Neutrophil (primary cell): ENCODE measurements around the gene AGR3.

Experiments
- H3K27ac ChIP-seq: fragments of 200-600 bp; sonication (generic); 2 replicates; pipeline ENCODE4 v1.5.1; 2016; ENCODE audit warnings: mild to moderate bottlenecking, moderate library complexity
- H3K27me3 ChIP-seq: fragments of 200-600 bp; sonication (generic); 2 replicates; pipeline ENCODE4 v1.6.0; 2016; ENCODE audit warnings: mild to moderate bottlenecking
- H3K36me3 ChIP-seq: fragments of 200-600 bp; sonication (generic); 2 replicates; pipeline ENCODE4 v1.5.1; 2017
- H3K4me1 ChIP-seq, 2 experiments: fragments of 200-600 bp in 1 of 2; sonication (generic) in 1 of 2; 1 replicate in 1 of 2; 2 replicates in 1 of 2; pipeline versions ENCODE4 v1.5.1 to v1.6.1; 2013 to 2016; ENCODE audit warnings: low read depth in 1 of 2, low read length in 1 of 2, mild to moderate bottlenecking in 1 of 2, moderate library complexity in 1 of 2; ENCODE audit not compliant: control insufficient read depth in 1 of 2, insufficient read depth in 1 of 2
- H3K4me3 ChIP-seq, 2 experiments: fragments of 200-600 bp in 1 of 2; sonication (generic) in 1 of 2; 1 replicate in 1 of 2; 2 replicates in 1 of 2; pipeline ENCODE4 v1.5.1; 2013 to 2016; ENCODE audit warnings: low read depth in 1 of 2, low read length in 1 of 2, mild to moderate bottlenecking in 1 of 2, moderate library complexity in 1 of 2
- H3K9me3 ChIP-seq: fragments of 200-600 bp; sonication (generic); 2 replicates; pipeline ENCODE4 v1.5.1; 2016
- TF ChIP-seq, protein P1 (sequence below): fragments of 200-600 bp; sonication (generic); IDR thresholded peaks from 2 replicates; pipeline ENCODE4 v1.5.1; 2016; ENCODE audit warnings: antibody characterized with exemption

The AGR3 gene

GRCh38 chr7:16847381-16847860 lies 34.4 kb downstream of the AGR3 start:
- no peaks in the 10 kb centered on the region for H3K27me3 ChIP-seq
- no peaks in the 10 kb centered on the region for H3K9me3 ChIP-seq
- H3K27ac ChIP-seq, result no peak overlapping the region
- H3K4me1 ChIP-seq, result peaks cover 5 to 8% of the 10 kb centered on the region in 2 experiments
- no peak overlapping the region for H3K4me3 ChIP-seq
- no peaks in the 10 kb centered on the region for H3K36me3 ChIP-seq
- TF ChIP-seq, protein P1, sequence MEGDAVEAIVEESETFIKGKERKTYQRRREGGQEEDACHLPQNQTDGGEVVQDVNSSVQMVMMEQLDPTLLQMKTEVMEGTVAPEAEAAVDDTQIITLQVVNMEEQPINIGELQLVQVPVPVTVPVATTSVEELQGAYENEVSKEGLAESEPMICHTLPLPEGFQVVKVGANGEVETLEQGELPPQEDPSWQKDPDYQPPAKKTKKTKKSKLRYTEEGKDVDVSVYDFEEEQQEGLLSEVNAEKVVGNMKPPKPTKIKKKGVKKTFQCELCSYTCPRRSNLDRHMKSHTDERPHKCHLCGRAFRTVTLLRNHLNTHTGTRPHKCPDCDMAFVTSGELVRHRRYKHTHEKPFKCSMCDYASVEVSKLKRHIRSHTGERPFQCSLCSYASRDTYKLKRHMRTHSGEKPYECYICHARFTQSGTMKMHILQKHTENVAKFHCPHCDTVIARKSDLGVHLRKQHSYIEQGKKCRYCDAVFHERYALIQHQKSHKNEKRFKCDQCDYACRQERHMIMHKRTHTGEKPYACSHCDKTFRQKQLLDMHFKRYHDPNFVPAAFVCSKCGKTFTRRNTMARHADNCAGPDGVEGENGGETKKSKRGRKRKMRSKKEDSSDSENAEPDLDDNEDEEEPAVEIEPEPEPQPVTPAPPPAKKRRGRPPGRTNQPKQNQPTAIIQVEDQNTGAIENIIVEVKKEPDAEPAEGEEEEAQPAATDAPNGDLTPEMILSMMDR, result no peak

GRCh38 chr7:16846601-16847165 lies 35.1 kb downstream of the AGR3 start:
- Histone ChIP-seq H3K4me3 (no peak overlapping the region), H3K36me3 (no peaks in the 10 kb centered on the region), H3K27me3 (no peaks in the 10 kb centered on the region), H3K27ac (no peak overlapping the region), H3K9me3 (no peaks in the 10 kb centered on the region), H3K4me1 (peaks cover 1 to 8% of the 10 kb centered on the region in 2 experiments)
- TF ChIP-seq, protein P1, result no peak

DNA sequence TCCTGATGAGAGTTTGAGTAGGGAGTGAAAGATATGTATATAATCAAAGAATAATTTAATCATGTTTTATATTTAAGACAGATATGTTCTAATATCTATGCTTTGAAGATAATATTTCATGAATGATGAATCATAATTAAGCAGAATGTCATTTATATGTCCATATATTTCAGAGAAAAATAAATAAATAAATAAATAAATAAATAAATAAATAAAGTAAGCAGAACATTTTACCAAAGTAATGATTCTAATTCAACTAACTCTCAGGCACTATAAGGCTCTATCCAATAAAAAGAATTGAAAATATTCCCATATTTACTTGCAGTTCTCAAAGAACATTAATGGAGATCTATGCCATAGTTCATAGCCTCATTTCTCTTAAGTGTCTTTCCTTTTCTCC lies 36.0 kb downstream of the AGR3 start:
- no peaks in the 10 kb centered on the region for H3K9me3 ChIP-seq
- H3K4me1 ChIP-seq, result peaks cover 0 to 2% of the 10 kb centered on the region in 2 experiments
- no peak overlapping the region for H3K27ac ChIP-seq
- TF ChIP-seq, protein P1, result no peak
- H3K4me3 ChIP-seq, result no peak overlapping the region
- no peaks in the 10 kb centered on the region for H3K27me3 ChIP-seq
- H3K36me3 ChIP-seq, result no peaks in the 10 kb centered on the region

- Histone ChIP-seq H3K36me3 (no peaks in the 10 kb centered on the region), H3K9me3 (no peaks in the 10 kb centered on the region), H3K27ac (no peak overlapping the region), H3K4me1 (no peaks in the 10 kb centered on the region), H3K27me3 (no peaks in the 10 kb centered on the region), H3K4me3 (no peak overlapping the region)
- TF ChIP-seq, protein P1, result no peak
Measured at GRCh38 chr7:16841681-16842080, 40.1 kb downstream of the AGR3 start.

DNA sequence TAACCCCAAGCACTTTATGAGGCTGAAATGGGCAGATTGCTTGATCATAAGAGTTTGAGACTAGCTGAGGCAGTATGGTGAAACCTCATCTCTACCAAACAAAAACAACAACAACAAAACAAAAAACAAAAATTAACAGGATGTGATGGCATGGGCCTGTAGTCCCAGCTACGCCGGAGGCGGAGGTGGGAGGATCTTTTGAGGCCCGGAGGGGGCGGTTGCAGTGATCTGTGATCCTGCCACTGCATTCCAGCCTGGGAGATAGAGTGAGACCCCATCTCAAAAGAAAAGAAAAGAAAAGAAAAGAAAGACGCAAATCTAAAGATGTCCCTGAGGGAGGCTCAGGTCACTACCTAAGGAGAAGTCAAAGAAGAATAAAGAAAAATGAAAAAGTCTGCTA lies 41.7 kb downstream of the AGR3 start:
- TF ChIP-seq, protein P1, result no peak
- Histone ChIP-seq H3K27me3 (no peaks in the 10 kb centered on the region), H3K4me3 (no peak overlapping the region), H3K36me3 (no peaks in the 10 kb centered on the region), H3K4me1 (no peaks in the 10 kb centered on the region), H3K27ac (no peak overlapping the region), H3K9me3 (no peaks in the 10 kb centered on the region)
